ENCODE data around the gene CAMK1G. TPM values are rescaled to one million over a fixed set of nuclear protein-coding genes. Genes with fewer than 3 reads are reported as not detected.

Gene CAMK1G
- total and polyA plus RNA-seq, 3 donors from 2014 or later: 1.1 to 2.0 (median 1.4) TPM

- Histone ChIP-seq H3K9me3 (no peaks in the 10 kb centered on the region), H3K4me3 (no peak overlapping the region), H3K36me3 (ENCODE audit: low read depth, missing control alignments) (no peaks in the 10 kb centered on the region), H3K27ac (no peak overlapping the region), H3K27me3 (no peaks in the 10 kb centered on the region), H3K4me1 (no peaks in the 10 kb centered on the region)
- DNase-seq: no peak
- WGBS, 2 donors: 94 to 97% methylated on average over 9 of the region's 9 CpGs
- no peak for TF ChIP-seq CTCF (IDR thresholded peaks at IDR 0.05)
- TF ChIP-seq POLR2A (IDR thresholded peaks at IDR 0.05): no peak
- intact Hi-C loops (cut with DNase I; ENCODE audit: low total_unique reads): no loop called here
These were observed 28.5 kb upstream of the CAMK1G start for GRCh38 chr1:209554761-209555611.

GRCh38 chr1:209556162-209556690 is 27.3 kb upstream of the CAMK1G start:
- no peaks in the 10 kb centered on the region for H3K4me1 ChIP-seq
- 80% methylated on average over 1 of the region's 1 CpG for WGBS, 2 donors
- no peak for TF ChIP-seq POLR2A (IDR thresholded peaks at IDR 0.05)
- TF ChIP-seq CTCF (IDR thresholded peaks at IDR 0.05): no peak
- no peak for DNase-seq
- H3K4me3 ChIP-seq: no peak overlapping the region
- no peaks in the 10 kb centered on the region for H3K9me3 ChIP-seq
- H3K36me3 ChIP-seq (ENCODE audit: low read depth, missing control alignments): no peaks in the 10 kb centered on the region
- intact Hi-C loops (cut with DNase I; ENCODE audit: low total_unique reads): no loop called here
- no peaks in the 10 kb centered on the region for H3K27me3 ChIP-seq
- H3K27ac ChIP-seq: no peak overlapping the region

GRCh38 chr1:209557221-209557620 is 26.3 kb upstream of the CAMK1G start:
- H3K27ac ChIP-seq: no peak overlapping the region
- H3K9me3 ChIP-seq: no peaks in the 10 kb centered on the region
- intact Hi-C loops (cut with DNase I; ENCODE audit: low total_unique reads): no loop called here
- DNase-seq: no peak
- H3K4me3 ChIP-seq: no peak overlapping the region
- no peaks in the 10 kb centered on the region for H3K4me1 ChIP-seq
- no peaks in the 10 kb centered on the region for H3K27me3 ChIP-seq
- H3K36me3 ChIP-seq (ENCODE audit: low read depth, missing control alignments): no peaks in the 10 kb centered on the region
- TF ChIP-seq POLR2A (IDR thresholded peaks at IDR 0.05): no peak
- no peak for TF ChIP-seq CTCF (IDR thresholded peaks at IDR 0.05)

GRCh38 chr1:209560529-209560928 is 23.0 kb upstream of the CAMK1G start:
- no peak for TF ChIP-seq CTCF (IDR thresholded peaks at IDR 0.05)
- no peak for TF ChIP-seq POLR2A (IDR thresholded peaks at IDR 0.05)
- Histone ChIP-seq H3K9me3 (no peaks in the 10 kb centered on the region), H3K27me3 (no peaks in the 10 kb centered on the region), H3K4me1 (no peaks in the 10 kb centered on the region), H3K36me3 (ENCODE audit: low read depth, missing control alignments) (no peaks in the 10 kb centered on the region), H3K27ac (no peak overlapping the region), H3K4me3 (no peak overlapping the region)
- DNase-seq: no peak
- 33 to 84% methylated on average over 1 to 3 of the region's 3 CpGs for WGBS, 2 donors
- intact Hi-C loops (cut with DNase I; ENCODE audit: low total_unique reads): no loop called here

GRCh38 chr1:209560952-209561351 is 22.6 kb upstream of the CAMK1G start:
- no peak overlapping the region for H3K27ac ChIP-seq
- H3K36me3 ChIP-seq (ENCODE audit: low read depth, missing control alignments): no peaks in the 10 kb centered on the region
- DNase-seq: no peak
- intact Hi-C loops (cut with DNase I; ENCODE audit: low total_unique reads): no loop called here
- no peak overlapping the region for H3K4me3 ChIP-seq
- 88 to 91% methylated on average over 10 of the region's 10 CpGs for WGBS, 2 donors
- H3K4me1 ChIP-seq: no peaks in the 10 kb centered on the region
- TF ChIP-seq CTCF (IDR thresholded peaks at IDR 0.05) (no peak), POLR2A (IDR thresholded peaks at IDR 0.05) (no peak)
- no peaks in the 10 kb centered on the region for H3K27me3 ChIP-seq
- no peaks in the 10 kb centered on the region for H3K9me3 ChIP-seq

Measured in testis (tissue), 3 donors.